Loucy (cell line): ENCODE measurements around the gene STPG3.

Experiments used
- H2AFZ ChIP-seq: fragments of 200-600 bp; sonication (generic); 2 replicates; pipeline ENCODE4 v1.6.0; 2016; ENCODE audit warnings: antibody characterized with exemption, mild to moderate bottlenecking, low read length, moderate library complexity
- H3F3A ChIP-seq: fragments of 200-600 bp; 2 replicates; pipeline ENCODE4 v1.6.0; 2016; ENCODE audit warnings: antibody characterized with exemption, low read depth, mild to moderate bottlenecking
- H3K27me3 ChIP-seq: fragments of 200-600 bp; sonication (generic); 2 replicates; pipeline ENCODE4 v1.6.1; 2014; ENCODE audit warnings: low read length, mild to moderate bottlenecking; ENCODE audit not compliant: insufficient read depth, poor library complexity, severe bottlenecking
- H3K36me3 ChIP-seq: fragments of 200-600 bp; sonication (generic); 2 replicates; pipeline ENCODE4 v1.6.1; 2016; ENCODE audit warnings: low read length; ENCODE audit not compliant: insufficient read depth
- H3K4me1 ChIP-seq: fragments of 200-600 bp; sonication (generic); 2 replicates; pipeline ENCODE4 v1.5.1; 2014; ENCODE audit warnings: low read length, mild to moderate bottlenecking; ENCODE audit not compliant: insufficient read depth, poor library complexity, severe bottlenecking
- H3K4me2 ChIP-seq: fragments of 200-600 bp; sonication (generic); 2 replicates; pipeline ENCODE4 v1.6.0; 2014; ENCODE audit warnings: antibody characterized with exemption, low read length, low read depth, mild to moderate bottlenecking; ENCODE audit not compliant: poor library complexity, severe bottlenecking
- H3K4me3 ChIP-seq: fragments of 200-600 bp; sonication (generic); 2 replicates; pipeline ENCODE4 v1.5.1; 2014; ENCODE audit warnings: low read length, mild to moderate bottlenecking, mixed read lengths; ENCODE audit not compliant: poor library complexity, severe bottlenecking
- H3K79me2 ChIP-seq: fragments of 200-600 bp; sonication (generic); 2 replicates; pipeline ENCODE4 v1.6.1; 2014; ENCODE audit warnings: low read length; ENCODE audit not compliant: insufficient read depth
- H3K9ac ChIP-seq: fragments of 200-600 bp; sonication (generic); 2 replicates; pipeline ENCODE4 v1.6.0; 2014; ENCODE audit warnings: mild to moderate bottlenecking, low read depth, low read length, moderate library complexity; ENCODE audit not compliant: poor library complexity, severe bottlenecking
- H3K9me2 ChIP-seq: fragments of 200-600 bp; sonication (generic); replicated peaks from 2 replicates; pipeline ENCODE4 v1.6.1; 2016; ENCODE audit warnings: low read depth, low read length, mixed read lengths
- H3K9me3 ChIP-seq: fragments of 200-600 bp; sonication (generic); 2 replicates; pipeline ENCODE4 v1.6.1; 2014; ENCODE audit warnings: mild to moderate bottlenecking, antibody characterized with exemption, low read length, low read depth; ENCODE audit not compliant: insufficient read depth
- H4K20me1 ChIP-seq: fragments of 200-600 bp; sonication (generic); 2 replicates; pipeline ENCODE4 v1.6.0; 2014; ENCODE audit warnings: antibody characterized with exemption, low read length, mild to moderate bottlenecking; ENCODE audit not compliant: insufficient read depth, poor library complexity, severe bottlenecking
- EZH2phosphoT487 ChIP-seq: fragments of 200-600 bp; IDR thresholded peaks from 2 replicates; pipeline ENCODE4 v1.6.1; 2018; ENCODE audit warnings: antibody characterized with exemption, mild to moderate bottlenecking, moderate library complexity, borderline replicate concordance
- TF ChIP-seq, protein P1 (sequence below): fragments of 200-600 bp; sonication (generic); conservative IDR thresholded peaks from 2 replicates; pipeline ENCODE4 v1.5.1; 2014; ENCODE audit warnings: mild to moderate bottlenecking, antibody characterized with exemption, low read length

Gene STPG3

DNA sequence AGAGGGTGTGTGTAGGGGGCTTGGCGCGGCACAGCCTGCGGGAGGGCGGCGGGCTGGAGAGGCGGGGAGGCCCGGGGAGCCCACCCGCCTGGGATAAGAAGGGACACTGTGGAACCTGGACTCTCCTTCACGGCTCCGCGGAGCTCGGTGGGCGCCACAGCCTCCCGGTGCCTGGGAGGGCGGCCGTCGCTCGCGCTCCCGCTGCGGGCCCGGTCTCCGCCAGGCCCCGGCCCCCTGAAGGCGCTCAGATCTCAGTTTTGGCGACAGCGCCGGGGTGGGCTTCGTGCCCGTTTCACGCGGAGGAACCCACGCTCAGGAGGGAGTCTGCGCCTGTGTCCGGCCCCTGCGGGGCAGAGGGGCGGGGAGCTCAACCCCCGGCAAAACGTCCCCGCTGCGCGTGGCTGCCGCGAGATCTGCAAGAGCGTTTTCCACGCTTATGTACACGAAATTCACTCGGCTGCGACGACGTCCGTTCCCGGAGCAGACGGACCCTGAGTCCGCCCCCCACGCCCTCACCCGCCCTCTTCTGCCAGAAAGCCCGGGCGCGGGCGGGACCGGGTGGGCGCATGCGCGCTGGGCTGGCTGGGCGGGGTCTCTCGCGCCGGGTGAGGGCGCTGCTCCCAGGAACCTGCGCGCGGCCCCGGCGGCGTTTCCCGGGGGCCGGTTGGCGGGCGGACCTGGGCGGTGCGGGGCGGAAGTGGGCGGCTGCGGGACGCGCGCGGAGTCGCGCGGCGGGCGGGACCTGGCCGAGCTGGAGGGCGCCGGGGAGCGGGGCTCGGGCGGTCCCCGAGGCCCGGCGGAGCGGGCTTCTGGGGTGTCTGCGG, 3.8 kb downstream of the STPG3 start, which contains the start of gene NELFB:
Gene NELFB (plus strand): TSS at position 704 of the 824 bp plus-strand sequence.
- peaks cover 4% of the 10 kb centered on the region for H3K27me3 ChIP-seq
- peak within 1 kb of the TSS; percentile 91 for H3K4me3 ChIP-seq
- peak within 1 kb of the TSS; percentile 92 for H2AFZ ChIP-seq
- H3K9ac ChIP-seq = peak within 1 kb of the TSS; percentile 94
- H3K4me2 ChIP-seq = peak within 1 kb of the TSS; percentile 97
- H3K9me2 ChIP-seq = no peaks in the 10 kb centered on the region
- H3K9me3 ChIP-seq = no peaks in the 10 kb centered on the region
- peaks cover 34% of the 10 kb centered on the region for H3K4me1 ChIP-seq
- H4K20me1 ChIP-seq = peaks cover 18% of the 10 kb centered on the region
- peaks cover 40% of the 10 kb centered on the region for H3K79me2 ChIP-seq
- no peaks in the 10 kb centered on the region for H3K36me3 ChIP-seq
- H3F3A ChIP-seq = no peaks in the 10 kb centered on the region
- TF ChIP-seq, protein P1, sequence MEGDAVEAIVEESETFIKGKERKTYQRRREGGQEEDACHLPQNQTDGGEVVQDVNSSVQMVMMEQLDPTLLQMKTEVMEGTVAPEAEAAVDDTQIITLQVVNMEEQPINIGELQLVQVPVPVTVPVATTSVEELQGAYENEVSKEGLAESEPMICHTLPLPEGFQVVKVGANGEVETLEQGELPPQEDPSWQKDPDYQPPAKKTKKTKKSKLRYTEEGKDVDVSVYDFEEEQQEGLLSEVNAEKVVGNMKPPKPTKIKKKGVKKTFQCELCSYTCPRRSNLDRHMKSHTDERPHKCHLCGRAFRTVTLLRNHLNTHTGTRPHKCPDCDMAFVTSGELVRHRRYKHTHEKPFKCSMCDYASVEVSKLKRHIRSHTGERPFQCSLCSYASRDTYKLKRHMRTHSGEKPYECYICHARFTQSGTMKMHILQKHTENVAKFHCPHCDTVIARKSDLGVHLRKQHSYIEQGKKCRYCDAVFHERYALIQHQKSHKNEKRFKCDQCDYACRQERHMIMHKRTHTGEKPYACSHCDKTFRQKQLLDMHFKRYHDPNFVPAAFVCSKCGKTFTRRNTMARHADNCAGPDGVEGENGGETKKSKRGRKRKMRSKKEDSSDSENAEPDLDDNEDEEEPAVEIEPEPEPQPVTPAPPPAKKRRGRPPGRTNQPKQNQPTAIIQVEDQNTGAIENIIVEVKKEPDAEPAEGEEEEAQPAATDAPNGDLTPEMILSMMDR = no peak
- TF ChIP-seq EZH2phosphoT487 = no peak

GRCh38 chr9:137255448-137256114, 4.5 kb downstream of the STPG3 start:
- Histone ChIP-seq H4K20me1 (peaks cover 18% of the 10 kb centered on the region), H2AFZ (peak overlapping the region; percentile 71; the same call in 1 of the 2 replicates), H3K9ac (peak overlapping the region; percentile 88), H3K79me2 (peaks cover 40% of the 10 kb centered on the region), H3K4me3 (peak overlapping the region; percentile 91), H3K36me3 (no peaks in the 10 kb centered on the region), H3K4me2 (peak overlapping the region; percentile 78), H3F3A (no peaks in the 10 kb centered on the region), H3K4me1 (peaks cover 34% of the 10 kb centered on the region), H3K9me2 (no peaks in the 10 kb centered on the region), H3K9me3 (no peaks in the 10 kb centered on the region), H3K27me3 (peaks cover 4% of the 10 kb centered on the region)
- no peak for TF ChIP-seq EZH2phosphoT487
- TF ChIP-seq, protein P1 = no peak

- TF ChIP-seq EZH2phosphoT487 = no peak
- TF ChIP-seq, protein P1 = no peak
- Histone ChIP-seq H3K36me3 (no peaks in the 10 kb centered on the region), H3K4me1 (peaks cover 34% of the 10 kb centered on the region), H3K4me3 (peak overlapping the region; percentile 91), H3K9ac (peak overlapping the region; percentile 88), H2AFZ (no peak overlapping the region), H3K9me2 (no peaks in the 10 kb centered on the region), H3K9me3 (no peaks in the 10 kb centered on the region), H4K20me1 (peaks cover 18% of the 10 kb centered on the region), H3F3A (no peaks in the 10 kb centered on the region), H3K27me3 (peaks cover 4% of the 10 kb centered on the region), H3K4me2 (peak overlapping the region; percentile 78), H3K79me2 (peaks cover 40% of the 10 kb centered on the region)
Measured at GRCh38 chr9:137256362-137256761, 5.3 kb downstream of the STPG3 start.
